Gastrocnemius medialis (tissue), 4 donors: ENCODE data around the gene UBE3C.

Experiments used
- CTCF ChIP-seq, 5 experiments: fragments of 450-650 bp in 3 of 5; fragments of 200-600 bp in 2 of 5; sonication (generic) in 2 of 5; IDR thresholded peaks in 4 of 5; conservative IDR thresholded peaks in 1 of 5; 1 replicate in 4 of 5; 2 replicates in 1 of 5; pipeline ENCODE4 v1.5.1; 2016 to 2019; ENCODE audit warnings: antibody characterized with exemption in 5 of 5, mild to moderate bottlenecking in 3 of 5, moderate library complexity in 3 of 5
- POLR2A ChIP-seq, 2 donors: fragments of 450-650 bp; IDR thresholded peaks; one replicate each; pipeline ENCODE4 v1.6.1; 2017; ENCODE audit warnings: antibody characterized with exemption in 2 of 2, mild to moderate bottlenecking in 2 of 2, moderate library complexity in 2 of 2

GRCh38 chr7:157150882-157151281 lies 12.2 kb downstream of the UBE3C start:
- TF ChIP-seq CTCF (IDR thresholded peaks at IDR 0.05 in 4 of 5, conservative IDR thresholded peaks at IDR 0.05 in 1 of 5) (no peak), POLR2A (IDR thresholded peaks at IDR 0.05) (no peak)
